ENCODE results near the gene TAX1BP3.
"Not testable (repeated sequence)": the region's sequence is repeated elsewhere in the genome, so short reads cannot be mapped to it uniquely, and the experiment has no call there.

Gene TAX1BP3

DNA sequence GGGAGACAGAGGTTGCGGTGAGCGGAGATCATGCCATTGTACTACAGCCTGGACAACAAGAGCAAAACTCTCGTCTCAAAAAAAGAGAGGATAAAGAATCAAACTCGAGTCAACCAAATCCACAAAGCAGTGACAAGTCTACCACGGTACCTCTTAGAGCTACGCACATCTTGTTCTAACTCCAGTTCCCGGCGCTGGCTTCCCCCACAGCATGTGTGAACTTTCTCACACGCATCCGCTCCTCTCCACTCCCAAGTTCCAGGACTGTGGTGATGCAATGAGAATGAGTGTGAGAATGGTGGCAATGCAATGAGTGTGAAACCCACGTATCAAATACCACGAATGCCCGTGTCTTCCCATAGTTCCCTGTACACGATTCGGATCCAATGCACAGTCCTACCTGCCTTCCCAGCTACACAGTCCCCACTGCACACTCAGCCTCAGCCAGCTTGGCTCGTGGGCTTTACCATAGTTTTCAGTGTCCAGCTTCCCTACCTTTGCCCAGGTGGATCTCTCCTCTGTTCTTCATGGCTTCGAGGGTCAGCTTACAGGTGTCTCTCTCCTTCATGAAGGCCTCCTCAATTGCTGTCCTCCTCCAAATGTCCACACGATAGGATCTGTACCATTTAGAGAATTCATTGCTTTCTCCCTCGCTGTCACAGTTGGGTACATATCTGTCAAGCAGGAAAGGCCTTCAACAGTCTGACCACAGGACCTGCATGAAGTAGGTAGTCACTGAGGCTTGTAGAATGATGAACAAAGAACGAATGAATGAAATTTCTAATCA, 36.7 kb upstream of the TAX1BP3 start:
- no peak overlapping the region for H3K4me3 ChIP-seq (replicated peaks; ENCODE audit: low read depth, low read length)
- TF ChIP-seq, protein P1, sequence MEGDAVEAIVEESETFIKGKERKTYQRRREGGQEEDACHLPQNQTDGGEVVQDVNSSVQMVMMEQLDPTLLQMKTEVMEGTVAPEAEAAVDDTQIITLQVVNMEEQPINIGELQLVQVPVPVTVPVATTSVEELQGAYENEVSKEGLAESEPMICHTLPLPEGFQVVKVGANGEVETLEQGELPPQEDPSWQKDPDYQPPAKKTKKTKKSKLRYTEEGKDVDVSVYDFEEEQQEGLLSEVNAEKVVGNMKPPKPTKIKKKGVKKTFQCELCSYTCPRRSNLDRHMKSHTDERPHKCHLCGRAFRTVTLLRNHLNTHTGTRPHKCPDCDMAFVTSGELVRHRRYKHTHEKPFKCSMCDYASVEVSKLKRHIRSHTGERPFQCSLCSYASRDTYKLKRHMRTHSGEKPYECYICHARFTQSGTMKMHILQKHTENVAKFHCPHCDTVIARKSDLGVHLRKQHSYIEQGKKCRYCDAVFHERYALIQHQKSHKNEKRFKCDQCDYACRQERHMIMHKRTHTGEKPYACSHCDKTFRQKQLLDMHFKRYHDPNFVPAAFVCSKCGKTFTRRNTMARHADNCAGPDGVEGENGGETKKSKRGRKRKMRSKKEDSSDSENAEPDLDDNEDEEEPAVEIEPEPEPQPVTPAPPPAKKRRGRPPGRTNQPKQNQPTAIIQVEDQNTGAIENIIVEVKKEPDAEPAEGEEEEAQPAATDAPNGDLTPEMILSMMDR (IDR thresholded peaks at IDR 0.05; ENCODE audit: low read depth, low read length, missing control alignments), result no peak
- DNase-seq (ENCODE audit: extremely low read depth, low read depth), result no peak

DNA sequence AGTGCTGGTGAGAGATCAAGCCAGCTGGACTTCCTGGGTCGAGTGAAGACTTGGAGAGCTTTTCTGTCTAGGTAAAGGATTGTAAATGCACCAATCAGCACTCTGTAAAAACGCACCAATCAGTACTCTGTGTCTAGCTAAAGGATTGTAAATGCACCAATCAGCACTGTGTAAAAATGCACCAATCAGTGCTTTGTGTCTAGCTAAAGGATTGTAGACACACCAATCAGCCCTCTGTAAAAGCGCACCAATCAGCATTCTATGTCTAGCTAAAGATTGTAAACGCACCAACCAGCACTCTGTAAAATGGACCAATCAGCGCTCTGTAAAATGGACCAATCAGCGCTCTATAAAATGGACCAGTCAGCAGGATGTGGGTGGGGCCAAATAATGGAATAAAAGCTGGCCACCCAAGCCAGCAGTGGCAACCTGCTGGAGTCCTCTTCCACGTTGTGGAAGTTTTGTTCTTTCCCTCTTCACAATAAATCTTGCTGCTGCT, 33.7 kb upstream of the TAX1BP3 start:
- DNase-seq (ENCODE audit: extremely low read depth, low read depth); H3K4me3 ChIP-seq (replicated peaks; ENCODE audit: low read depth, low read length): not testable (repeated sequence)

DNA sequence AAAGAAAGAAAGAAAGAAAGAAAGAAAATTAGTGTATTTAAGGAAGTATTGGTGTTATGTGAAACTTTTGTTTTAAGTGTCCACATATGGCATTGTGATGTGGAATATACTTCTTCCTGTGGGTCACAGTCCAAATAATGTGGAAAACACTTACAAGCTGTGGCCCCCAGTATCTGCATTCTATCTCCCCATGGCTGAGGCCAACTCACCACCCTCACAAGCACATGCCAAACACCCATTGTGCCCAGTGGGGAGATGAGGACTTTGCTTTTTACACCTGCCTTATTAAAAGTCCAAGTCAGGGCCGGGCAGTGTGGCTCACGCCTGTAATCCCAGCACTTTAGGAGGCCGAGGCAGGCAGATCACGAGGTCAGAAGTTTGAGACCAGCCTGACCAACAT, 31.6 kb upstream of the TAX1BP3 start:
- H3K4me3 ChIP-seq (replicated peaks; ENCODE audit: low read depth, low read length), result no peak overlapping the region
- TF ChIP-seq, protein P1 (IDR thresholded peaks at IDR 0.05; ENCODE audit: low read depth, low read length, missing control alignments), result no peak
- no peak for DNase-seq (ENCODE audit: extremely low read depth, low read depth)

DNA sequence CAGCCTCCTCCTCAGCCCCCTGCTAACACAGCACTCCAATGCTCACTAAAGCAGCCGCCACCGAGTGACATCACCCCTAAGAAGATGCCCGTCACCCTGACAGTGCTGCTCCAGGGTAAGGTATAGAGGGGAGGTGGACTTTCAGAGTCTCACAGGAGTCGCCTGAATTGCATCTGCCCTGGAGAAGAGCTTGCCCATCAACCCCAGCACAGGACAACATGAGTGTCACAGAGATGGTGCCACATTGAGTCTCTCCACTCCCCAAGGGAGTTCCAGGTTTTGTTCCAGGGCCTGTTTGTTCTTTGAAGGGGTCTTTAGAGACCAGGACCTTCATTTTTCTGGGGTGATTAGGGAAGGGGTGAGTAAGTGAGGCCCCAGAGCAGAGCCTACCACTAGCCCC, 29.8 kb upstream of the TAX1BP3 start:
- H3K4me3 ChIP-seq (replicated peaks; ENCODE audit: low read depth, low read length), result no peak overlapping the region
- TF ChIP-seq, protein P1 (IDR thresholded peaks at IDR 0.05; ENCODE audit: low read depth, low read length, missing control alignments), result no peak
- no peak for DNase-seq (ENCODE audit: extremely low read depth, low read depth)

DNA sequence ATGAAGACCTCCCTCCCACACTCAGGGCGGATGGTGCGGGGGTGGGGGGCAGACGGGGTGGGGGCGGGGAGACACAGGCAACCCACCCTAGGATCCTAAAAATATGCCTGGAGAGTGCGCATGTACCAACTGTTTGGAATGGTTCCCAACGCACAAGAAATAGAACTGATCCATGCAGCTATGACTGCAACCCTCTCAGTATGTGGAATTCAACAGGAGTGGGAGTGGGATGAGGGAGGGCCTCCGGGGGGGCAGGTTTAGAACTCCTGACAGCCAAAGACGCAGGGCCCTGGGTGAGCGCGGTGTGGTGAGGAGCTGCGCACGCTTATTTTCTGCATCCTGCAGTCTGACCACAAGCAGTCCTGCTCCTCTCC, 28.7 kb upstream of the TAX1BP3 start:
- TF ChIP-seq, protein P1 (IDR thresholded peaks at IDR 0.05; ENCODE audit: low read depth, low read length, missing control alignments), result no peak
- no peak for DNase-seq (ENCODE audit: extremely low read depth, low read depth)
- no peak overlapping the region for H3K4me3 ChIP-seq (replicated peaks; ENCODE audit: low read depth, low read length)

DNA sequence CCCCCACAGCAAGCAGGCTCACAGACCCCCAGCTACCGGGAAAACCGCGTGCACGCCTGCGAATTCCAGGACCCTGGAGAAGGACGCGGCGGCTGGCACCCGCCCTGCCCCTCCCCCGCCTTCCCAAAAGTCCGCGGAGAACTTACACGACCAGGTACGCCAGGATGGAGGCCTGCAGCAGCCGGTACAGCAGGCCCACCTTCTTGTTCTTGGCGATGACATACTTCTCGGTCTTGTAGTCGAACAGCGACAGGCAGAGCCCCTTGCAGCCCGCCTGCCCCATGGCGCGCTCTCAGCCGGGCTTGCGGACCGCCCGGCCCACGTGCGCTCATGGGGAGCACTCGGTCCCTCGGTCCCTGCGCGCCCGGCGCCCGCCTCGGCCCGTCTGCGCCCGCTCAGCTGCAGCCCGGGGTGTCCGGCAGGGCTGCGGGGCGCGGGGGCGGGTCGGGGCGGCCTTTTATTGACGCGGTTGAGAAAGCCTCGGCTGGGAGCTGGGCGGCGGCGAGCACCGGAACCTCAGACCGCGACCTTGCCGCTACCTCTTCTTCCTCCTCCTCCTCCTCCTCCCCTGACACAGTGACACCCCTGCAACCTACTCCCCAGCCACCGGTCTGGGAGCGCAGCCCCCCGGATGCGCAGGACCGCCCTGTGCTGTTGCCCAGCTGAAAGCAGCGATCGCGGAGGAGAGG, 27.5 kb upstream of the TAX1BP3 start, which contains the start of gene P2RX5:
Gene P2RX5, minus strand, starts transcription at position 433 of the 689 bp plus-strand sequence. Its CDS starts 150 bp downstream, at position 283.
- no peak for DNase-seq (ENCODE audit: extremely low read depth, low read depth)
- peak within 1 kb of the TSS; percentile 54 for H3K4me3 ChIP-seq (replicated peaks; ENCODE audit: low read depth, low read length)
- TF ChIP-seq, protein P1 (IDR thresholded peaks at IDR 0.05; ENCODE audit: low read depth, low read length, missing control alignments), result no peak

DNA sequence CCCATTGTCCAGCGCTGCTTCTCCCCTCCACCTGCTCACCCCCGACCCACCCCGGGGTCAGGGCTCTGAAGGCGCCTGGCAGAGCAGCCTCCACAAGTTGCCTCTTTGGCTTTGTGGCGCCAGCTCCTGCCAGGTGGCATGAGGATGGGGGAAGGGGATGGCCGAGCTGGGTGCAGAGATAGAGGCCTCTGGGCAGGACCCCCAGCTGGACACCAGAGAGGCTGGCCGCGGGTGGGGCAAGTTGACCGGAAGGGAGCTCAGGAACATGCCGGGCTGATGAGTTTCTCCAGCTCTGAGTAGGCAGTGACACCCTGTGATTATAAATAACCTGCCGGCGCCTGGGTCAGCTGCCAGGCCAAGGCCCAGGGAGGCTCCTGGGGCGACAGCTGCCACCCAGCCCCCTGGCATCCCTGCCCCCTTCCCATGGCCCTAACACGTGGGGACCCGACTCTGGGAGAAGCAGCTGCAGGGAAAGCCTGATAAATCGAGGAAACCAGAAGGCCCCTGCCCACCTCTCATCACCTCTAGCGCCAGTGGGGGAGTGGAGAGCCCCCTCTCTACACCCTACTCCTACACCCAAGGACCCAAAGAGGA, 26.8 kb upstream of the TAX1BP3 start:
- no peak for DNase-seq (ENCODE audit: extremely low read depth, low read depth)
- TF ChIP-seq, protein P1 (IDR thresholded peaks at IDR 0.05; ENCODE audit: low read depth, low read length, missing control alignments), result no peak

More for the DNA sequence above, 26.8 kb upstream of the TAX1BP3 start:
- peak overlapping the region; percentile 54 for H3K4me3 ChIP-seq (replicated peaks; ENCODE audit: low read depth, low read length)
